Ovary (tissue), 3 donors: ENCODE measurements around the gene GFI1B.

Experiments
- CTCF ChIP-seq, 3 donors: fragments of 450-650 bp in 2 of 3; fragments of 200-600 bp in 1 of 3; IDR thresholded peaks; one replicate each; pipeline versions ENCODE4 v1.5.1 to v1.8.0; 2016 to 2022; ENCODE audit warnings: antibody characterized with exemption in 3 of 3, mild to moderate bottlenecking in 1 of 3
- EP300 ChIP-seq: sonication (generic); formaldehyde crosslinking; IDR thresholded peaks from one replicate; pipeline ENCODE4 v1.6.1; 2017; ENCODE audit warnings: antibody characterized with exemption
- POLR2A ChIP-seq: fragments of 450-650 bp; IDR thresholded peaks from one replicate; pipeline ENCODE4 v1.6.1; 2017; ENCODE audit warnings: antibody characterized with exemption, mild to moderate bottlenecking, moderate library complexity
- donor health status: DM: no; HTN: no; CAD: no.

GRCh38 chr9:133014696-133015095 is 36.2 kb downstream of the GFI1B start:
- TF ChIP-seq POLR2A (no peak), CTCF (IDR thresholded peaks at IDR 0.05) (no peak), EP300 (no peak)
